ENCODE results near the gene ACAP3. TPM values are rescaled to one million over a fixed set of nuclear protein-coding genes. Genes with fewer than 3 reads are reported as not detected.

ACAP3 gene
- total RNA-seq, 4 donors from 2014 or later = 98.8 to 189 (median 115) TPM

- TF ChIP-seq POLR2A (IDR thresholded peaks at IDR 0.05) = no peak
- TF ChIP-seq, protein P1, sequence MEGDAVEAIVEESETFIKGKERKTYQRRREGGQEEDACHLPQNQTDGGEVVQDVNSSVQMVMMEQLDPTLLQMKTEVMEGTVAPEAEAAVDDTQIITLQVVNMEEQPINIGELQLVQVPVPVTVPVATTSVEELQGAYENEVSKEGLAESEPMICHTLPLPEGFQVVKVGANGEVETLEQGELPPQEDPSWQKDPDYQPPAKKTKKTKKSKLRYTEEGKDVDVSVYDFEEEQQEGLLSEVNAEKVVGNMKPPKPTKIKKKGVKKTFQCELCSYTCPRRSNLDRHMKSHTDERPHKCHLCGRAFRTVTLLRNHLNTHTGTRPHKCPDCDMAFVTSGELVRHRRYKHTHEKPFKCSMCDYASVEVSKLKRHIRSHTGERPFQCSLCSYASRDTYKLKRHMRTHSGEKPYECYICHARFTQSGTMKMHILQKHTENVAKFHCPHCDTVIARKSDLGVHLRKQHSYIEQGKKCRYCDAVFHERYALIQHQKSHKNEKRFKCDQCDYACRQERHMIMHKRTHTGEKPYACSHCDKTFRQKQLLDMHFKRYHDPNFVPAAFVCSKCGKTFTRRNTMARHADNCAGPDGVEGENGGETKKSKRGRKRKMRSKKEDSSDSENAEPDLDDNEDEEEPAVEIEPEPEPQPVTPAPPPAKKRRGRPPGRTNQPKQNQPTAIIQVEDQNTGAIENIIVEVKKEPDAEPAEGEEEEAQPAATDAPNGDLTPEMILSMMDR (IDR thresholded peaks at IDR 0.05) = no peak
- WGBS, 2 donors = 69 to 74% methylated on average over 16 of the region's 16 CpGs
Measured at GRCh38 chr1:1260843-1261560, 46.7 kb downstream of the ACAP3 start.

DNA sequence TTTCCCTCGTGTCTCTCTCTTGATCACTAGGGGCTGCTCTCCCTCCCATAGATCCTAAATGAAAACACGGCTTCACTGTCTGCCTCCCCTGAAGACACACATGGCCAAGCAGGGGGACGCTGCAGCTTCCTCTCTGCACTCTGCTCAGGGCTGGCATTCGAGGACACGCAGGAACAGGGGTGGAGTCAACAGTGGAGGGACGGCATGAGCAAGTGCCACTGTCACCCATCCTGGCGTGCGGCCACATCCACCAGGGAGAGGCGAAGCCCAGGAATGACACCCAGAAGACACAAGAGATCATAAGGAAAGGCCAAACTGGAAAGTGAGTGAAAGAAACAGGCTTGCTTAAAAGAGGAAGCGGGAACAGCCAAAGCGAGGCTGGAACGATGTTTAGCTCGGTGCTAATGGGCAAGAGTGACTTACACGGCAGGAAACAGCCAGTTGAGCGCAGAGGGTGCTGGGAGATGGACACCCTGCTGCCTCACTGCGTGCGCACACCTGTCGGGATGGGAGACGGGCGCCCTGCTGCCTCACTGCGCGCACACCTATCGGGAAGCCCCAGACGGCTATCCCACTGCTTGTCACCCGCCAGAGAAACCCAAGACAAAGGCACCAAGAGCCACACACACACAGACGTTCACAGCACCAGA lies 47.7 kb downstream of the ACAP3 start:
- TF ChIP-seq, protein P1 (IDR thresholded peaks at IDR 0.05) = no peak
- no peak for TF ChIP-seq POLR2A (IDR thresholded peaks at IDR 0.05)
- 78 to 82% methylated on average over 26 of the region's 26 CpGs for WGBS, 2 donors
- no peak for DNase-seq (ENCODE audit: low spot score in 2 of 2)
- H3K4me3 ChIP-seq (ENCODE audit: low read depth, poor library complexity, severe bottlenecking) = no peak overlapping the region
- intact Hi-C loops (cut with DNase I; ENCODE audit: low total_unique reads) = no loop called here

More at GRCh38 chr1:1260843-1261560, 46.7 kb downstream of the ACAP3 start:
- no peak for DNase-seq (ENCODE audit: low spot score in 2 of 2)
- intact Hi-C loops (cut with DNase I; ENCODE audit: low total_unique reads) = no loop called here
- H3K4me3 ChIP-seq (ENCODE audit: low read depth, poor library complexity, severe bottlenecking) = no peak overlapping the region

DNA sequence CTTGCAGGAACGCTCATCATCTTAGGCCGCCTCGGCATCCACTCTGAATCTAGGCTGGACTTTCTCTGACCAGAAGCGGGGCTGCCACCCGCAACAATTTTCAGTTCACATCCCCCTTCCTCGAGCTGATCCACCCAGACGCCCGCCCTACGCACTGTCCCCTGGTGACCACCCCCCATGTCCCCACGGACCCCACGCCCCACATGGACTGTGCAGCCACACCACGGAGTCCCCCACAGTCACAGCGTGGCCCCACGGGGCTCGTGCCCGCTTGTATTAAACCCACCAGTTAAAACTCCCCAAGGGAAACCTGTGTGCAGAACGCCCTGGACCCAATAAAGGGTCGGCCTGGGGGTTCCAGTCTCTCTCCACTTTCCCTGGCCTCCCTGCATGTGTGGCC lies 48.2 kb downstream of the ACAP3 start:
- intact Hi-C loops (cut with DNase I; ENCODE audit: low total_unique reads) = no loop called here
- no peak for DNase-seq (ENCODE audit: low spot score in 2 of 2)
- no peak for TF ChIP-seq POLR2A (IDR thresholded peaks at IDR 0.05)
- TF ChIP-seq, protein P1 (IDR thresholded peaks at IDR 0.05) = no peak
- 91 to 92% methylated on average over 18 of the region's 18 CpGs for WGBS, 2 donors
- H3K4me3 ChIP-seq (ENCODE audit: low read depth, poor library complexity, severe bottlenecking) = no peak overlapping the region

GRCh38 chr1:1259119-1259488 lies 48.6 kb downstream of the ACAP3 start:
- intact Hi-C loops (cut with DNase I; ENCODE audit: low total_unique reads) = no loop called here
- WGBS, 2 donors = 56 to 79% methylated on average over 21 to 22 of the region's 22 CpGs
- TF ChIP-seq, protein P1 (IDR thresholded peaks at IDR 0.05) = no peak
- no peak for TF ChIP-seq POLR2A (IDR thresholded peaks at IDR 0.05)
- DNase-seq (ENCODE audit: low spot score in 2 of 2) = no peak
- no peak overlapping the region for H3K4me3 ChIP-seq (ENCODE audit: low read depth, poor library complexity, severe bottlenecking)

DNA sequence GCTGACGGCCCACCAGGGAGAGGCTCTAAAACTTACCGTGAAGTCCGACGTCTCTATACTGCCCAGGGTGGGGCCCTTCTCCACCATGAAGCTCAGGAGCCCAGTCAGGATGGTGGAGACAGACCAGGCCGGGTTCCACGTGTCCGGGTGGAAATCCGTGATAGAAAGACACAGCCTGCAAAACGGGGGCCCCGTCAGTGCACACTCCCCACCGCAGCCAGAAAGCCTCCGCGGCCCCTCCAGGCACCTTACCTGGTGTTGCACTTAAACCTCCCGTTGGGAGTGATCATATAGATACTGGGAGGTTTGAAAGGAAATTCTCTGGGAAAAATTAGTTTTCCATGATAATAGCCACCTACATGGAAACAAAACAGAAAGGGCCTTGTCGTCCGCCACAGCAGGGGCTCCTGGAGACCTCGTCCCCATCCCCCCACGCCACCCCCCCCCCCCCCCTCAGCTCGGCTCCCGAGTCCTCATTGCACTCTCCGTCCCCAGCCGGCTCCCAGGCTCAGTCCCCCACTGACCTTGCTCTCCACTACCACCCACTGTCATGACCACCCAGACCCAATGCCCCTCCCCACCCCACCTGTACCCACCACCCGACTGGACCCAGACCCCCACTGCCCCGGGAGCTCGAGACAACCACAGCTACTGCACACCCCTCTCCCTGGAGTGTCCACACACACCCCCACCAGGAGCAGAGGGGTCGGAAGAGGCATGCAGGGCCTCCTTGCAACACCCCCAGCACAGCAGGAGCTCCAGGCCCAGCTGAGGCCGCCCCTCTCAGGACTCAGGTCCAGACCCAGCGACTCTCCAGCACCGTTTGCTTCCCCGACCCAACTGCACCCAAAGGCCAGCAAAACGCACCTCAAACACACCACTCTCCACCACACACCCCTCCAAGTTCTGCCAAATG lies 50.5 kb downstream of the ACAP3 start:
- no peak overlapping the region for H3K4me3 ChIP-seq (ENCODE audit: low read depth, poor library complexity, severe bottlenecking)
- 88 to 91% methylated on average over 30 to 31 of the region's 31 CpGs for WGBS, 2 donors
- TF ChIP-seq POLR2A (IDR thresholded peaks at IDR 0.05) = no peak
- TF ChIP-seq, protein P1 (IDR thresholded peaks at IDR 0.05) = no peak
- no peak for DNase-seq (ENCODE audit: low spot score in 2 of 2)
- intact Hi-C loops (cut with DNase I; ENCODE audit: low total_unique reads) = no loop called here

All from lower leg skin (tissue), 4 donors.